Stimulated activated naive B cell treated with anti-CD40 and anti-IgM and Interleukin-4, amounts not matched to agents 10 μg/mL and 1 μg/mL and 100 μg/mL, for 72 hours (primary cell): ENCODE results near the gene LRRC8D.

ENCODE experiments used
- ATAC-seq, 2 donors: fragments of 150-1000 bp; cut with Tn5 transposase; replicated peaks; 2 replicates each; pipeline ENCODE4 v1.10.0; 2021; ENCODE audit warnings: moderate library complexity in 1 of 2
- DNase-seq: peaks from one replicate; pipeline ENCODE4 v3.0.0; 2021
- H3K27ac Mint-ChIP-seq: one replicate; pipeline ENCODE4 v1.8.0; 2022; ENCODE audit warnings: mild to moderate bottlenecking, mixed read lengths
- H3K27me3 Mint-ChIP-seq, 2 donors: one replicate each; pipeline ENCODE4 v1.8.0; 2022; ENCODE audit warnings: mixed read lengths in 2 of 2
- H3K36me3 Mint-ChIP-seq, 2 donors: one replicate each; pipeline ENCODE4 v1.8.0; 2022; ENCODE audit warnings: mixed read lengths in 2 of 2, mild to moderate bottlenecking in 1 of 2
- H3K4me1 Mint-ChIP-seq, 2 donors: one replicate each; pipeline ENCODE4 v1.8.0; 2022; ENCODE audit warnings: mixed read lengths in 2 of 2, mild to moderate bottlenecking in 1 of 2
- H3K4me3 Mint-ChIP-seq, 2 donors: one replicate each; pipeline ENCODE4 v1.8.0; 2022; ENCODE audit warnings: mild to moderate bottlenecking in 2 of 2, mixed read lengths in 2 of 2, moderate library complexity in 1 of 2
- H3K9me3 Mint-ChIP-seq, 2 donors: one replicate each; pipeline ENCODE4 v1.8.0; 2022; ENCODE audit warnings: mixed read lengths in 2 of 2, mild to moderate bottlenecking in 1 of 2

LRRC8D gene

GRCh38 chr1:89906088-89906487 is 85.3 kb downstream of the LRRC8D start:
- ATAC-seq: no peak
- no peak overlapping the region for H3K27ac Mint-ChIP-seq
- H3K9me3 Mint-ChIP-seq: no peaks in the 10 kb centered on the region
- H3K27me3 Mint-ChIP-seq: no peaks in the 10 kb centered on the region
- peaks cover 0 to 23% of the 10 kb centered on the region in 2 donors for H3K36me3 Mint-ChIP-seq
- no peak for DNase-seq
- H3K4me1 Mint-ChIP-seq: peaks cover 44 to 64% of the 10 kb centered on the region in 2 donors
- no peak overlapping the region for H3K4me3 Mint-ChIP-seq

- Mint-ChIP-seq H3K4me1 (peaks cover 42 to 67% of the 10 kb centered on the region in 2 donors), H3K27me3 (no peaks in the 10 kb centered on the region), H3K27ac (peak overlapping the region; percentile 79), H3K9me3 (no peaks in the 10 kb centered on the region), H3K36me3 (peaks cover 8 to 36% of the 10 kb centered on the region in 2 donors), H3K4me3 (no peak overlapping the region)
- DNase-seq (no peak), ATAC-seq (peak in 1 of 2 donors; percentile 35)
Measured at GRCh38 chr1:89907727-89908212, 86.9 kb downstream of the LRRC8D start.

GRCh38 chr1:89908273-89908671 is 87.4 kb downstream of the LRRC8D start:
- ATAC-seq: peak; percentile 38 to 42
- Mint-ChIP-seq H3K4me1 (peaks cover 39 to 62% of the 10 kb centered on the region in 2 donors), H3K9me3 (no peaks in the 10 kb centered on the region), H3K27me3 (no peaks in the 10 kb centered on the region), H3K27ac (peak overlapping the region; percentile 81), H3K4me3 (no peak overlapping the region), H3K36me3 (peaks cover 8 to 33% of the 10 kb centered on the region in 2 donors)
- DNase-seq: no peak

- Mint-ChIP-seq H3K27ac (peak overlapping the region; percentile 81), H3K4me1 (peaks cover 42 to 58% of the 10 kb centered on the region in 2 donors), H3K4me3 (peak overlapping the region; percentile 49 to 52), H3K9me3 (no peaks in the 10 kb centered on the region), H3K36me3 (peaks cover 8 to 35% of the 10 kb centered on the region in 2 donors), H3K27me3 (no peaks in the 10 kb centered on the region)
- peak; percentile 63 to 75 for ATAC-seq
- DNase-seq: no peak
Measured at GRCh38 chr1:89908672-89909436, 88.0 kb downstream of the LRRC8D start.

- Mint-ChIP-seq H3K4me3 (no peak overlapping the region), H3K4me1 (peaks cover 38 to 48% of the 10 kb centered on the region in 2 donors), H3K36me3 (peaks cover 10 to 39% of the 10 kb centered on the region in 2 donors), H3K9me3 (no peaks in the 10 kb centered on the region), H3K27me3 (no peaks in the 10 kb centered on the region), H3K27ac (no peak overlapping the region)
- DNase-seq: no peak
- ATAC-seq: no peak
Measured at GRCh38 chr1:89910268-89910667, 89.4 kb downstream of the LRRC8D start.

- Mint-ChIP-seq H3K9me3 (no peaks in the 10 kb centered on the region), H3K4me3 (no peak overlapping the region), H3K36me3 (peaks cover 10 to 35% of the 10 kb centered on the region in 2 donors), H3K4me1 (peaks cover 36 to 44% of the 10 kb centered on the region in 2 donors), H3K27ac (peak overlapping the region; percentile 5), H3K27me3 (no peaks in the 10 kb centered on the region)
- no peak for ATAC-seq
- DNase-seq: no peak
Measured at GRCh38 chr1:89910780-89911179, 89.9 kb downstream of the LRRC8D start.

- no peaks in the 10 kb centered on the region for H3K9me3 Mint-ChIP-seq
- peaks cover 36 to 38% of the 10 kb centered on the region in 2 donors for H3K4me1 Mint-ChIP-seq
- H3K36me3 Mint-ChIP-seq: peaks cover 10 to 35% of the 10 kb centered on the region in 2 donors
- H3K27me3 Mint-ChIP-seq: no peaks in the 10 kb centered on the region
- no peak for ATAC-seq
- DNase-seq: no peak
- no peak overlapping the region for H3K4me3 Mint-ChIP-seq
- H3K27ac Mint-ChIP-seq: no peak overlapping the region
Measured at GRCh38 chr1:89911191-89911991, 90.6 kb downstream of the LRRC8D start.

- peaks cover 31 to 32% of the 10 kb centered on the region in 2 donors for H3K4me1 Mint-ChIP-seq
- no peaks in the 10 kb centered on the region for H3K9me3 Mint-ChIP-seq
- no peak overlapping the region for H3K4me3 Mint-ChIP-seq
- ATAC-seq (no peak), DNase-seq (no peak)
- no peak overlapping the region for H3K27ac Mint-ChIP-seq
- peaks cover 12 to 34% of the 10 kb centered on the region in 2 donors for H3K36me3 Mint-ChIP-seq
- H3K27me3 Mint-ChIP-seq: no peaks in the 10 kb centered on the region
Measured at GRCh38 chr1:89912073-89912472, 91.2 kb downstream of the LRRC8D start.

GRCh38 chr1:89913353-89914095 is 92.7 kb downstream of the LRRC8D start:
- Mint-ChIP-seq H3K27me3 (no peaks in the 10 kb centered on the region), H3K4me1 (peaks cover 19 to 23% of the 10 kb centered on the region in 2 donors), H3K27ac (no peak overlapping the region), H3K36me3 (peaks cover 16 to 31% of the 10 kb centered on the region in 2 donors), H3K4me3 (no peak overlapping the region), H3K9me3 (no peaks in the 10 kb centered on the region)
- ATAC-seq: no peak
- no peak for DNase-seq

GRCh38 chr1:89917353-89917752 is 96.5 kb downstream of the LRRC8D start:
- DNase-seq (no peak), ATAC-seq (no peak)
- Mint-ChIP-seq H3K9me3 (no peaks in the 10 kb centered on the region), H3K4me3 (no peak overlapping the region), H3K36me3 (peaks cover 9 to 21% of the 10 kb centered on the region in 2 donors), H3K27me3 (no peaks in the 10 kb centered on the region), H3K4me1 (peaks cover 9 to 12% of the 10 kb centered on the region in 2 donors), H3K27ac (no peak overlapping the region)

GRCh38 chr1:89918127-89918793 is 97.4 kb downstream of the LRRC8D start:
- Mint-ChIP-seq H3K27me3 (no peaks in the 10 kb centered on the region), H3K27ac (no peak overlapping the region)

GRCh38 chr1:89918794-89919155 is 97.9 kb downstream of the LRRC8D start:
- Mint-ChIP-seq H3K4me1 (peaks cover 6 to 9% of the 10 kb centered on the region in 2 donors), H3K9me3 (peaks cover 2 to 3% of the 10 kb centered on the region in 2 donors), H3K36me3 (peaks cover 15 to 22% of the 10 kb centered on the region in 2 donors)

More at GRCh38 chr1:89918127-89918793, 97.4 kb downstream of the LRRC8D start:
- ATAC-seq: no peak
- no peak for DNase-seq
- peaks cover 0 to under 1% of the 10 kb centered on the region in 2 donors for H3K9me3 Mint-ChIP-seq
- H3K4me1 Mint-ChIP-seq: peaks cover 9% of the 10 kb centered on the region in 2 donors
- H3K36me3 Mint-ChIP-seq: peaks cover 9 to 20% of the 10 kb centered on the region in 2 donors
- no peak overlapping the region for H3K4me3 Mint-ChIP-seq

GRCh38 chr1:89919174-89919573 is 98.3 kb downstream of the LRRC8D start:
- Mint-ChIP-seq H3K27ac (no peak overlapping the region), H3K9me3 (peaks cover 2 to 3% of the 10 kb centered on the region in 2 donors), H3K4me3 (no peak overlapping the region), H3K4me1 (peaks cover 6 to 9% of the 10 kb centered on the region in 2 donors), H3K27me3 (no peaks in the 10 kb centered on the region), H3K36me3 (peaks cover 16 to 23% of the 10 kb centered on the region in 2 donors)
- ATAC-seq (no peak), DNase-seq (no peak)

More at GRCh38 chr1:89918794-89919155, 97.9 kb downstream of the LRRC8D start:
- ATAC-seq (no peak), DNase-seq (no peak)
- H3K27me3 Mint-ChIP-seq: no peaks in the 10 kb centered on the region
- peak overlapping the region; percentile 4 for H3K27ac Mint-ChIP-seq
- no peak overlapping the region for H3K4me3 Mint-ChIP-seq
